ENCODE data around the gene CGB7. TPM values are rescaled to one million over a fixed set of nuclear protein-coding genes. Genes with fewer than 3 reads are reported as not detected.
"Not testable (repeated sequence)": the region's sequence is repeated elsewhere in the genome, so short reads cannot be mapped to it uniquely, and the experiment has no call there.

CGB7 gene
- total and polyA plus RNA-seq, 8 donors = 0.38 TPM; not detected in 7

DNA sequence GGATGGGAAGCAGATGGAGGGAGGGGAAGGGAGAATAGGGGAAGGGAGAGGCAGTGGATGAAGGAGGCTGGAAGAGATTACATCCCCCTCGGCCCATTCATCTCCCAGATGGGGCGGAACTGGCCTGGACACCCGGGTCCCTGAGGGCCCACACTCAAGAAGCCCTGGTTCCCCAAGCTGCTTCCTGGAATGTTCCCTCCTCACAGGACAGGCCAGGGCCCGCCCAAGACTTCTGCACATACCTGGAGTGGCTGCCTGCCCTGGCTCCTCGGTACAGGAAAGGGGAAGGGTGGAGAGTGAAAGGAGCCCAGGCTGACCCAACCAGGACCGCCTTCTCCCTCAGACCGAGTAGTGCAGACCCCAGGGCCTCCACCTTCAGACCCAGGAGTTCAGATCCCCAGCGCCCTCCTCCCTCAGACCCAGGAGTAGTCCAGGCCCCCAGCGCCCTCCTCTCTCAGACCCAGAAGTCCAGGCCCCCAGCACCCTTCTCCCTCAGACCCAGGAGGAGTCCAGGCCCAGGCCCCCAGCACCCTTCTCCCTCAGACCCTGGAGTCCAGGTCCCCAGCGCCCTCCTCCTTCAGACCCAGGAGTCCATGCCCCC is 6.6 kb upstream of the CGB7 start:
- no peak for TF ChIP-seq CTCF (IDR thresholded peaks at IDR 0.05)
- 65 to 74% methylated on average over 8 to 10 of the region's 10 CpGs for WGBS, 2 donors
- Histone ChIP-seq H3K27me3 (no peaks in the 10 kb centered on the region), H3K4me1 (no peaks in the 10 kb centered on the region), H3K36me3 (no peaks in the 10 kb centered on the region), H3K27ac (no peak overlapping the region), H3K4me3 (no peak overlapping the region), H3K9me3 (no peaks in the 10 kb centered on the region)
- intact Hi-C loops (cut with DNase I) = no loop called here
- no peak for FAIRE-seq
- ATAC-seq = peak in 2 of 4 donors; percentile 8 to 50
- DNase-seq = peak in 1 of 6 donors; percentile 70

DNA sequence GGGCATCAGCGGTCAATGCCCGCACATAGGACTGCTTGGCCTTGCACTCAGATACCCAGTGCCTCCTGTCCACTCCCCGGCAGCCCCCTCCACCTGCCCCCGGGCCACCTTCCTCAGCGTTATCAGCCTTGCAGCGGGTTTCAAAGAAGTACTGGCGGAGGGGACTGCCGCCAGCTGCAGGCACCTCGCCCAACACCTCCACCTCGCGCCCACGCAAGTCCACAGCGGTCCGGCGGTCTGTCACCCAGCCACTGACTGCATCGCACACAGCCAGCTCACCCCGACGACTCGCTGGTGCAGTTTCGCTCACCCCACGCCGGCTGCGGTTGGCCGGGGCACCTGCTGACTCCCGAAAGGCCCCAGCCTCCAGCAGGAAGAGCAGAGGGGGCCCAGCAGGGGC is 3.9 kb upstream of the CGB7 start:
- Histone ChIP-seq H3K4me1 (peaks cover 0 to 5% (median 0%) of the 10 kb centered on the region in 3 donors), H3K9me3 (no peaks in the 10 kb centered on the region), H3K4me3 (no peak overlapping the region), H3K36me3 (no peaks in the 10 kb centered on the region), H3K27me3 (no peaks in the 10 kb centered on the region), H3K27ac (no peak overlapping the region)
- peak in 1 of 6 donors; percentile 59 for DNase-seq
- no peak for TF ChIP-seq CTCF (IDR thresholded peaks at IDR 0.05)
- FAIRE-seq = no peak
- ATAC-seq = no peak
- intact Hi-C loops (cut with DNase I) = no loop called here
- 59 to 77% methylated on average over 25 of the region's 25 CpGs for WGBS, 2 donors

DNA sequence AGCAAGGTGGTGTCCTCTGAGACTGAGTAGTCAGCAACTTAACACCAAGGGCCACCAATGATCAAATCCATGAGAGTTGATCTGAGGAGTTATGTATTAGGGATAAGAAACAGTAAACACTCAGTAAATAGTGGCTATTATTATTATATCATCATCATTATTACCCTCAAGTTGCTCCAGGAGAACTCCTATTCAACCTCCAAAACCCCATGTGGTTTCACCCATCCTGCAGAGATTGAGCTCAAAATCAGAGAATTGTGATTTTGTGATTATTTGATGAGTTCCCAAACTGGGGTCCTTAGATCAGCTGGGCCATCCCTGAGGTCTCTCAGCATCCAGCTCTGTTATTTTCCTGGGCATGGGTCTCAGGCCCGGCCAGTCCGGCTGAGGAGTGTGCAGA is 3.5 kb upstream of the CGB7 start:
- Histone ChIP-seq H3K9me3 (no peaks in the 10 kb centered on the region), H3K27ac (no peak overlapping the region), H3K4me3 (no peak overlapping the region), H3K4me1 (peaks cover 0 to 5% (median 0%) of the 10 kb centered on the region in 3 donors), H3K27me3 (no peaks in the 10 kb centered on the region), H3K36me3 (no peaks in the 10 kb centered on the region)
- intact Hi-C loops (cut with DNase I) = no loop called here
- 92 to 94% methylated on average over 2 of the region's 2 CpGs for WGBS, 2 donors
- no peak for FAIRE-seq
- no peak for TF ChIP-seq CTCF (IDR thresholded peaks at IDR 0.05)
- no peak for ATAC-seq
- no peak for DNase-seq

DNA sequence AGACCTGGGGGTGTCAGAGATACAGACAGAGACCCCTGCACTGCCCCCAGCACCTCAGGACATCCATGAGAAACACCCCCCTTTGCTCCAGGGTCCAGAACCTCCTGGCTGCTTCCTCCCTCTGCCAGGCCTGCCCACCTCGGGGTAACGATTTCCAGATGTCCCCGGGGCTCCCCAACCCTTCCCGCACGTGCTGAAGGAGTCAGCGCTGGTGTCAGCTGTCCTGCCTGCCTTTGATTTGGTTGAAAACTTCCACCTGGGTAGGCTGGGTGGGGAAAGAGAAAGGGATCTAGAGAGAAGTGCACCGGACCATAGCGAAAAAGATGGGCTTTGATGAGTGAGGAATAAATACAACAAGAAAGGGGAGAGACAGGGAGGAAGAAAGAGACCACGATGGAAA is 1.5 kb upstream of the CGB7 start:
- WGBS, 2 donors = 72 to 79% methylated on average over 9 of the region's 9 CpGs
- FAIRE-seq (no peak), ATAC-seq (no peak), DNase-seq (no peak)
- H3K27ac ChIP-seq = no peak overlapping the region
- no peaks in the 10 kb centered on the region for H3K27me3 ChIP-seq
- intact Hi-C loops (cut with DNase I) = no loop called here
- peaks cover 0 to 5% (median 0%) of the 10 kb centered on the region in 3 donors for H3K4me1 ChIP-seq
- H3K36me3 ChIP-seq = no peaks in the 10 kb centered on the region
- H3K4me3 ChIP-seq = no peak overlapping the region
- no peaks in the 10 kb centered on the region for H3K9me3 ChIP-seq
- no peak for TF ChIP-seq CTCF (IDR thresholded peaks at IDR 0.05)

DNA sequence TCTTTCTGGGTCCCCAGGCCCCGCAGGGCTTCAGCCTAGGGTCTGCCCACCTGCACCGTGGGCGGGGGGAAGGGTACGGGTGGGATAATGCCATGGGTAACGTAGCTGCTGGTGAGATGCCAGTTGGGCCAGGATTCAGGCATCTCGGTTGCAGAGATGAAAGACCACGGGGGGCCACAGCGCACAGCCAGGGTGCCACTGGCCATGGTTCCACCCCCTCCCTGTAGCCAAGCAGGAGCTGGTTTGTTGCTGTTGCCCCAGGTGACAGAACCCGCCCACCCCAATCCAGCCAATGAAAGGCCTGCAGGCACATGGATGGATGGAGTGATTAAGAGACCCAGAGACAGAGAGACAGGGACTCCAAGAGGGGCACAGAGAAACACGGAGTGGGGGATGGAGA is 1.0 kb upstream of the CGB7 start:
- intact Hi-C loops (cut with DNase I) = no loop called here
- no peak for ATAC-seq
- H3K4me3 ChIP-seq = no peak overlapping the region
- DNase-seq = peak in 1 of 6 donors; percentile 47
- FAIRE-seq = no peak
- TF ChIP-seq CTCF (IDR thresholded peaks at IDR 0.05) = no peak
- WGBS, 2 donors = 42 to 43% methylated on average over 10 of the region's 10 CpGs
- H3K4me1 ChIP-seq = peaks cover 0 to 5% (median 0%) of the 10 kb centered on the region in 3 donors
- no peaks in the 10 kb centered on the region for H3K9me3 ChIP-seq
- no peaks in the 10 kb centered on the region for H3K36me3 ChIP-seq
- H3K27me3 ChIP-seq = no peaks in the 10 kb centered on the region
- no peak overlapping the region for H3K27ac ChIP-seq

DNA sequence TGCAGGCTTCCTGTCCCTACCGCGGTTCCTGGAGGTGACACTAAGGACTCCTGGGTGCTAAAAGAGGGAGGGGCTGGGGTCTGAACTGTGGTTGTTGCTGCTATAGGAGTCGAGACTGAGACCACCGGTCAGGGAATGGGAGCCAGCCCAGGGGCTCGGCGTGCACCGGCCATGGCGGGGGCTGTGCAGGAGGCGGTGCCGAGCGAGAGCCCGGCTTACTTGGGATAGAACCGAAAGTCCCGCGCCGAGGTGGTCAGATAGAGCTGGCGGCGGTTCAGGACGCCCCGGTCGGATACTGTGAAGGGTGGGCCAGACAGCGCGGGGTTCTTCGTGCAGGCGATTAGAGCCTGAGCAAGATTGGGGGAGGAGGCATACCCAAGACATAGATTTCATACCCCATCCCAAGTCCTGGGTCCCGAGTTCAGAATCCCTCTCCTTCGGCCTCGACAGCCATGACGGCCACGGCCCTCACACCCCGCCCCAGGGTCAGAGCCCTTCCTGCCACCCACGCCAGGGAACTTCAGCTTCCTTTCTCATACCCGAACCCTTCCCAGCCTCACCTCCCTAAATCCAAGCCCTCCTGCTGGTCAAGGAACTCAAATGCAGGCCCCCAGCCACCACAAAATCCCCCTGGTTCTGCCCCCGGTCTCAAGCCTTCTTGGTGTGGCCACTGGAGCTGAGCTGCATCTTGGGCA is 500 bp downstream of the CGB7 start:
- 6 to 8% methylated on average over 33 to 34 of the region's 34 CpGs for WGBS, 2 donors

More for the DNA sequence above, 500 bp downstream of the CGB7 start:
- H3K9me3 ChIP-seq; H3K27ac ChIP-seq; FAIRE-seq; H3K4me1 ChIP-seq; H3K36me3 ChIP-seq; H3K27me3 ChIP-seq; intact Hi-C loops (cut with DNase I): not testable (repeated sequence)
- ATAC-seq (peak; percentile 11 to 44 (median 28)), DNase-seq (peak in 1 of 6 donors; percentile 47)
- H3K4me3 ChIP-seq = peak overlapping the region in 3 of 4 donors; percentile 26 to 67 (median 47)

All from pancreas (tissue), 10 donors.